Activated CD8-positive, alpha-beta T cell treated with anti-CD3 and anti-CD28 coated beads, Interleukin-2, amount 10 ng/mL, durations not matched to agents 7 days and 5 days (primary cell): Measurements from ENCODE around the gene PANK4. TPM values are rescaled to one million over a fixed set of nuclear protein-coding genes. Genes with fewer than 3 reads are reported as not detected.
A peak's percentile ranks its signal among the peaks of the same experiment; 100 is the strongest.
"Not testable (repeated sequence)": the region's sequence is repeated elsewhere in the genome, so short reads cannot be mapped to it uniquely, and the experiment has no call there.

Source experiments
- ATAC-seq: fragments of 150-1000 bp; cut with Tn5 transposase; one replicate; pipeline ENCODE4 v1.10.0; 2021; ENCODE audit warnings: moderate library complexity
- CTCF ChIA-PET: fragments of 350-600 bp; sonication (Branson Sonifier 250); formaldehyde crosslinking; loops from one replicate; lab custom pipeline; 2021; ENCODE audit warnings: antibody characterized with exemption; lab: Charles Lee
- POLR2A ChIA-PET: fragments of 350-600 bp; sonication (Branson Sonifier 250); formaldehyde crosslinking; loops from one replicate; lab custom pipeline; 2021; ENCODE audit warnings: antibody characterized with exemption; lab: Charles Lee
- DNase-seq: peaks from one replicate; pipeline ENCODE4 v3.0.0-alpha.2; 2020
- H3K27ac Mint-ChIP-seq: one replicate; pipeline ENCODE4 v1.8.0; 2021; ENCODE audit warnings: mild to moderate bottlenecking, mixed read lengths
- H3K27me3 Mint-ChIP-seq: one replicate; pipeline ENCODE4 v1.8.0; 2021; ENCODE audit warnings: low read depth, mixed read lengths
- H3K36me3 Mint-ChIP-seq: one replicate; pipeline ENCODE4 v1.8.0; 2021; ENCODE audit warnings: low read depth, mixed read lengths
- H3K4me1 Mint-ChIP-seq: one replicate; pipeline ENCODE4 v1.8.0; 2021; ENCODE audit warnings: low read depth, mixed read lengths
- H3K4me3 Mint-ChIP-seq: one replicate; pipeline ENCODE4 v1.8.0; 2021; ENCODE audit warnings: mild to moderate bottlenecking, mixed read lengths
- H3K9me3 Mint-ChIP-seq: one replicate; pipeline ENCODE4 v1.8.0; 2022; ENCODE audit warnings: mixed read lengths; ENCODE audit not compliant: insufficient read depth
- total RNA-seq, 2 experiments: library from RNA; stranded (reverse); gene quantifications; one replicate each; pipeline ENCODE4 v1.2.3, GENCODE V29; 2021

PANK4 gene
- total RNA-seq, 2 experiments from 2014 or later: 55.9 to 66.8 TPM

DNA sequence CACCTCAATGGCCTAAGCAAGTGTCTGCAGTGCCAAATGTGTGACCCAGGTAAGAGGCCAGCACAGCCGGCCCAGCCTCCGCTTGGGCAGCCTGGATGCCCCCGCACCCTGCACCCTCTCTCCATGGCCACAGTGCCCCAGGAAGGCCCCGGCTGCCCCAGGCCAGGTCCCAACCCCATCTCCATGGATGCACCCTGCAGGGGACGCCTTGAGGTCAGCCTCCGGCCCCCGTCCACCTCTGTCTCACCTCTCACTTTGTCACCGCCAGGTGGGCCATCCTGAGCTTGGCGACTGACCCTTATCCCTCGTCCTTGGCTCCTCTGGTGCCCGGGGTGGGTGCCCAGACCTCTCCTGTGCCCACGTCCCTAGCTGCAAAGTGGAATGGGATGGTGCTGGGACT is 32.0 kb upstream of the PANK4 start:
- H3K27ac Mint-ChIP-seq: peak overlapping the region; percentile 43
- H3K4me1 Mint-ChIP-seq: peaks cover 47% of the 10 kb centered on the region
- H3K27me3 Mint-ChIP-seq: no peaks in the 10 kb centered on the region
- no peak for DNase-seq
- H3K4me3 Mint-ChIP-seq: peak overlapping the region; percentile 97
- POLR2A ChIA-PET: interaction anchor here (1.0 to 4.9 kb wide), 3 partner anchors 11 to 26 kb away, joined by 3 to 60 read pairs (median 5); no protein-coding TSS in a partner anchor
- CTCF ChIA-PET: no interaction called here
- H3K9me3 Mint-ChIP-seq: no peaks in the 10 kb centered on the region
- H3K36me3 Mint-ChIP-seq: peaks cover 28% of the 10 kb centered on the region
- no peak for ATAC-seq

DNA sequence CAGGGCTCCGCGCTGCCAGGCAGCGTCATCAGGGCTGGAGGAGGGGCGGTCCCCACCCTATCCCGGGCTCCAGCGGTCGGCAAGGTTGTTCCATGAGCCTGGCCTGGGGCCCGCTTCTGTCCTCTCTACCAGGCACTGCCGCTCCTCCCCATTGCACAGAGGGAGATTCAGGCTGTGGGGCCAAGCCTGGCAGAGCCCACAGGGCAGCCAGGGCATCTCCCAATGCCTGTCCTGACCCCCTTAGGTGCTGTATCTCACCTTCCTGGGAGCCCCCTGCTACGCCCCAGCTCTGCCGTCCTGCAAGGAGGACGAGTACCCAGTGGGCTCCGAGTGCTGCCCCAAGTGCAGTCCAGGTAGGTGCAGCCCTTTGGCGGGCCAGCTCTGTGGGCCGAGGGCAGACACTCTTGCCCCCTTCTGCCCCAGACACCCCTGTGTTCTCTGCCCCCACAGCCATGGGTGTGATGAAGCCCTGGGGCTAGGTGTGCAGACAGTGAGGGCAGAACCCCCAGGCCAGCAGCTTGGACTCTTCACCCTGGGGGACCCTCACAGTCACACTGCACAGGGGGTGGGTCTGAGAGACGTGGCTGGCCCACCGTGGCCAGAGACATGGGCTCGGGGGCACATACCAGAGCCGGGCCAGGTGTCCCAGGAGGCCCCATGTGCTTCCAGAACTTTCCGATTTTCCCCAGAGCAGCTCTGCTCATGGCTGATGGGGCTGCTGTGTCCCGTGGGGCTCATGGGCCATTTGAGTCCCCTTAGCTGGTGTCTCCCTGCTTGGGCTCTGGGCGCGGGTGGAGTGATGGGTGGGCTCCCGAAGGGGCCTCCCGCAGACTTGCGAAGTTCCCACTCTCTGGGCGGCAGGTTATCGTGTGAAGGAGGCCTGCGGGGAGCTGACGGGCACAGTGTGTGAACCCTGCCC is 31.3 kb upstream of the PANK4 start:
- DNase-seq (no peak), ATAC-seq (no peak)
- peaks cover 28% of the 10 kb centered on the region for H3K36me3 Mint-ChIP-seq
- H3K27ac Mint-ChIP-seq: peak overlapping the region; percentile 98
- H3K4me3 Mint-ChIP-seq: peak overlapping the region; percentile 97
- POLR2A ChIA-PET: interaction anchor here (1.0 to 4.9 kb wide), 8 partner anchors 9 to 142 kb away, joined by 3 to 130 read pairs (median 10); partner anchors contain the start of genes PANK4 and PRXL2B
- H3K4me1 Mint-ChIP-seq: peaks cover 47% of the 10 kb centered on the region
- no peaks in the 10 kb centered on the region for H3K27me3 Mint-ChIP-seq
- no peaks in the 10 kb centered on the region for H3K9me3 Mint-ChIP-seq
- CTCF ChIA-PET: interaction anchor here (1.4 to 3.8 kb wide), 4 partner anchors 10 to 32 kb away, joined by 3 to 42 read pairs (median 18); partner anchors contain the start of genes PANK4 and PRXL2B

GRCh38 chr1:2556678-2557481 is 30.5 kb upstream of the PANK4 start:
- DNase-seq (peak; percentile 77), ATAC-seq (peak; percentile 17)
- POLR2A ChIA-PET: interaction anchor here (0.9 to 4.9 kb wide), 13 partner anchors 8 to 362 kb away, joined by 3 to 130 read pairs (median 7); partner anchors contain the start of genes FAAP20, MORN1, PANK4 and PRXL2B
- Mint-ChIP-seq H3K4me3 (peak overlapping the region; percentile 97), H3K4me1 (peaks cover 47% of the 10 kb centered on the region), H3K27ac (peak overlapping the region; percentile 98), H3K36me3 (peaks cover 28% of the 10 kb centered on the region), H3K27me3 (no peaks in the 10 kb centered on the region), H3K9me3 (no peaks in the 10 kb centered on the region)
- CTCF ChIA-PET: interaction anchor here (1.1 to 3.8 kb wide), 10 partner anchors 8 to 142 kb away, joined by 3 to 42 read pairs (median 8); partner anchors contain the start of genes PANK4 and PRXL2B

- no peaks in the 10 kb centered on the region for H3K27me3 Mint-ChIP-seq
- CTCF ChIA-PET: interaction anchor here (1.0 to 3.8 kb wide), 11 partner anchors 9 to 362 kb away, joined by 3 to 42 read pairs (median 6); partner anchors contain the start of genes FAAP20, PANK4 and PRXL2B
- peak; percentile 77 for ATAC-seq
- H3K27ac Mint-ChIP-seq: peak within 1 kb of the TSS; percentile 98
- no peaks in the 10 kb centered on the region for H3K9me3 Mint-ChIP-seq
- peak within 1 kb of the TSS; percentile 97 for H3K4me3 Mint-ChIP-seq
- POLR2A ChIA-PET: interaction anchor here (0.8 to 4.9 kb wide), 16 partner anchors 9 to 361 kb away, joined by 3 to 130 read pairs (median 5); partner anchors contain the start of genes FAAP20, MORN1, PANK4 and PRXL2B
- peaks cover 46% of the 10 kb centered on the region for H3K4me1 Mint-ChIP-seq
- peak; percentile 90 for DNase-seq
- H3K36me3 Mint-ChIP-seq: peaks cover 25% of the 10 kb centered on the region
These were observed 29.9 kb upstream of the PANK4 start, which contains the start of gene TNFRSF14 for GRCh38 chr1:2556277-2556677. Gene TNFRSF14 (plus strand): TSS chr1:2556371. CDS start chr1:2556665, 294 bp downstream.

- no peaks in the 10 kb centered on the region for H3K27me3 Mint-ChIP-seq
- CTCF ChIA-PET: interaction anchor here (1.0 to 3.8 kb wide), 11 partner anchors 8 to 361 kb away, joined by 3 to 42 read pairs (median 6); partner anchors contain the start of genes FAAP20, PANK4 and PRXL2B
These were observed 29.4 kb upstream of the PANK4 start for GRCh38 chr1:2555634-2556276.

DNA sequence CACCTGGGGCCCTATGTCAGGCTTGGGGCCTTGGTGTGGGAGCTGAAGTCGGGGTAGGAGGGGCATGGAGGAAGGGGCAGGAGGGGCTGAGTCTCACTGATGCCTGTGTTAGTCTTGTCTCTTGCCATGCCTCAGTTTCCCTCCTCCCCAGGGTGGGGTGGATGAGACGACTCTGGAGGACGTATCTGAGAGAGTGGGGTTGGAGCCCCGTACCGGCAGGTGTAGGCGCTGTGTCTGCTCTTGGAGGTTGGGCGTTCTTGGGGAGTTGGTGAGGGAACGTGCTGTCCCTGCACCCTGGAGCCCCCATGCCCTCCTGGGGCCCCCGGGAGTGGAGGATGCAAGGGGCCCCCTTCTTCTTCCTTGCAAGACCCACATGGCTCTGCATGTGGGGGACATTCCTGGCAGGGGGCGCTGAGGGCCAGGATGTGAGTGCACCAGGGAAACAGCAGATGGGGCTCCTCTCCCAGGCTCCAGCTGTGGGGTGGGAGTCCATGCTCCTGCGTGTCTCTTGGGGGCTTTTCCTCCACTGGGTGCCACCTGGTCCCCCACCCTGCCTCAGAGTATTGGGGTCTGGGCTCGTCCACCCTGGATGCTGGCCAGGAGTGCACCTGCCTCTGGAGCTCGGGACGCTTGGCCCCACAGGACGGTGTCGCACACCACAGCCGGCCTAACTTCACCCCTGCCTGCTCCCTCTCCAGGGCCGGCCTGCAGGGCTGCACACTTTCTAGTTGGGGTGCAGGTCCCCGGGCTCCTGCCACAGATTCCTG is 28.4 kb upstream of the PANK4 start:
- H3K27ac Mint-ChIP-seq: peak overlapping the region; percentile 98
- DNase-seq (peak; percentile 77), ATAC-seq (peak; percentile 25)
- no peaks in the 10 kb centered on the region for H3K27me3 Mint-ChIP-seq
- peaks cover 50% of the 10 kb centered on the region for H3K4me1 Mint-ChIP-seq
- ChIA-PET POLR2A (interaction anchor here (2.9 to 4.9 kb wide), 4 partner anchors 8 to 139 kb away, joined by 12 to 130 read pairs (median 59); partner anchors contain the start of gene PRXL2B), CTCF (interaction anchor here (2.5 to 3.8 kb wide), 3 partner anchors 23 to 139 kb away, joined by 13 to 42 read pairs (median 19); partner anchors contain the start of gene PRXL2B)
- H3K4me3 Mint-ChIP-seq: peak overlapping the region; percentile 97
- peaks cover 24% of the 10 kb centered on the region for H3K36me3 Mint-ChIP-seq
- H3K9me3 Mint-ChIP-seq: no peaks in the 10 kb centered on the region

More at GRCh38 chr1:2555634-2556276, 29.4 kb upstream of the PANK4 start:
- Mint-ChIP-seq H3K9me3 (no peaks in the 10 kb centered on the region), H3K36me3 (peaks cover 23% of the 10 kb centered on the region), H3K4me3 (peak overlapping the region; percentile 97), H3K4me1 (peaks cover 48% of the 10 kb centered on the region), H3K27ac (peak overlapping the region; percentile 98)
- POLR2A ChIA-PET: interaction anchor here (0.8 to 4.9 kb wide), 16 partner anchors 9 to 361 kb away, joined by 3 to 130 read pairs (median 5); partner anchors contain the start of genes FAAP20, MORN1, PANK4 and PRXL2B
- DNase-seq: peak; percentile 92
- peak; percentile 60 for ATAC-seq

DNA sequence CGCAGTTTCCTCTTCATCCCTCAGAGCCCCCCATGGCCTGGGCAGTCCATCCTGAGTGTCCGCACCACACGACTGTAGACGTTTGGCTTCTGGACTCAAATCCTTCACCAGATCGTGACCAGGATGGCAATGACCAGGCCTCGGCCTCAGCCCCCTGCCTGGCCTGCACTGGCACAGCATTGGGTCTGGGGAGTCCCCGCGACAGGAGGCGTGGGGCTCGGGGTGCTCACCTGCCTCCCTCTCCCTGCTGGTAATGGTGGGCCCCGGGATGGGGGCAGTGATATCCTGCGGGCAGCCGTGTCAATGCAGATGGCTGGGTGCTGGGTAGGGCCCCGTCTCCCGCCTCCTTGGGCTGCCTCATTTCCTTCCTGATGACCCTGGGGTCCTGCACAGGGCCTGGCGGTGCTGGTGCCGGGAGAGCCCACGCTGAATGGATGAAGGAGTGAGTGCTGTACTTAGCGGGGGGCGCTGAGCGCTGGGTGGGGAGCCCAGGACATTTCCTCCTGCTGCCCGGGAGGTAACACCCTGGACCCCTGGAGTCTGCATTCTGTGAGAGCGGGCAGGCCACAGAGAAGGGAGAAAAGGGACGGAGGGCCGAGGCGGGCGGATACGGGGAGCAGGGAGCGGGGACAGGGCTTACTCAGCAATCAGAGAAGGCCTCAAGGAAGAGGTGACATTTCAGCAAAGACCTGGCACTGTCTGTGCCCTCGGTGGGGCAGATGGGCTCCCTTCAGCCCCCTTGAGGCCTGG is 27.6 kb upstream of the PANK4 start:
- Mint-ChIP-seq H3K27me3 (no peaks in the 10 kb centered on the region), H3K4me1 (peaks cover 54% of the 10 kb centered on the region), H3K9me3 (no peaks in the 10 kb centered on the region), H3K4me3 (peak overlapping the region; percentile 97), H3K27ac (peak overlapping the region; percentile 98), H3K36me3 (peaks cover 25% of the 10 kb centered on the region)
- ATAC-seq (no peak), DNase-seq (no peak)
- ChIA-PET POLR2A (interaction anchor here (3.3 kb wide), 1 partner anchor 31 kb away, joined by 130 read pairs; the partner anchor contains the start of gene PRXL2B), CTCF (interaction anchor here (3.8 kb wide), 1 partner anchor 31 kb away, joined by 42 read pairs; the partner anchor contains the start of gene PRXL2B)

- H3K4me3 Mint-ChIP-seq, POLR2A ChIA-PET, ATAC-seq, CTCF ChIA-PET, DNase-seq, H3K27me3 Mint-ChIP-seq, H3K9me3 Mint-ChIP-seq, H3K27ac Mint-ChIP-seq: not testable (repeated sequence)
- Mint-ChIP-seq H3K36me3 (peaks cover 20% of the 10 kb centered on the region), H3K4me1 (peaks cover 55% of the 10 kb centered on the region)
These were observed 26.7 kb upstream of the PANK4 start for GRCh38 chr1:2553076-2553475.

GRCh38 chr1:2552189-2552588 is 25.8 kb upstream of the PANK4 start:
- Mint-ChIP-seq H3K27me3 (no peaks in the 10 kb centered on the region), H3K9me3 (no peaks in the 10 kb centered on the region), H3K36me3 (peaks cover 15% of the 10 kb centered on the region), H3K4me1 (peaks cover 51% of the 10 kb centered on the region), H3K4me3 (no peak overlapping the region), H3K27ac (no peak overlapping the region)
- ATAC-seq: no peak
- ChIA-PET CTCF (no interaction called here), POLR2A (interaction anchor here (0.7 kb wide), 1 partner anchor 33 kb away, joined by 4 read pairs; no protein-coding TSS in a partner anchor)
- DNase-seq: no peak
